Measurements from ENCODE around the gene GRM1.

DNA sequence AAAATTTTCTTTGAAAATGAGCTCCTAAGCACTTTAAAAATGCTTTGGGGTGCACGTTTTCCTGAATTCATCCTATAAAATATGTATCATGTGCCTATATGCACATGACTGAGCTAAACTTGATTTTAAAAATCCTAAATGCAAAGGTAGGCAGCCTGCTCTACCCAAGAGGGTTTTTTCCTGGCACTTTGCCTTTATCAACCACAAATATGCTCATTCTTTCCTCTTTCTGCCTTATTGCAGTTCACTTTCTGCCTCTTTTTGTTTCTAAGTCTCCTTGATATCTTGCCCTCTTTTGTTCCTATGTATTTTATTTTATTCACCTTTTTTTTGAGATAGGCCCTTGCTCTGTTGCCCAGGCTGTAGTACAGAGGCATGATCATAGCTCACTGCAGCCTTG is 229.3 kb downstream of the GRM1 start:
- no peak for TF ChIP-seq POLR2AphosphoS5 (IDR thresholded peaks at IDR 0.05; ENCODE audit: borderline replicate concordance, low read depth, low read length)
- no peak for TF ChIP-seq EZH2 (IDR thresholded peaks at IDR 0.05)
